K562 (cell line): Measurements from ENCODE around the gene TLR5. TPM values are rescaled to one million over a fixed set of nuclear protein-coding genes. Genes with fewer than 3 reads are reported as not detected.
"Not testable (repeated sequence)": the region's sequence is repeated elsewhere in the genome, so short reads cannot be mapped to it uniquely, and the experiment has no call there.

Source experiments
- ATAC-seq: fragments of 200-7000 bp; cut with Tn5 transposase; 3 replicates; pipeline ENCODE4 v1.9.1; 2020; ENCODE audit warnings: moderate library complexity
- BruUV-seq: library from RNA; stranded (reverse); fragments of 400-500 nt; replicated peaks from 2 replicates; lab custom pipeline; 2021; lab: Mats Ljungman, UMichigan
- CTCF ChIA-PET: fragments of 300-600 bp; formaldehyde crosslinking; extraction: SDS; loops from one replicate; lab custom pipeline; 2021; ENCODE audit warnings: low intra/inter-chr PET ratio; lab: Yijun Ruan, JAX
- POLR2A ChIA-PET: fragments of 300-600, 350-650 bp; sonication (Branson Sonifier 250); formaldehyde crosslinking; extraction: SDS; loops from one replicate; lab custom pipeline; 2021; ENCODE audit warnings: antibody characterized with exemption, inconsistent platforms; lab: Yijun Ruan, JAX
- DNase-seq, 4 experiments: peaks; one replicate each; pipeline versions ENCODE4 v3.0.0 to v3.0.0-alpha.2; 2011 to 2018; ENCODE audit warnings: low spot score in 3 of 4, mixed read lengths in 3 of 4; ENCODE audit errors: extremely low read depth in 1 of 4
- FAIRE-seq: peaks from 2 replicates; lab custom pipeline; 2011; peaks lifted over from hg19 to GRCh38; lab: Jason Lieb, UNC
- H2AFZ ChIP-seq: 2 replicates; pipeline ENCODE4 v1.6.0; 2011; ENCODE audit warnings: low read depth, low read length, control low read depth, inconsistent platforms
- H3K27ac ChIP-seq: fragments of 200-600 bp; 3 replicates; pipeline ENCODE4 v1.8.0; 2011; ENCODE audit warnings: low read depth, mild to moderate bottlenecking, control low read depth, inconsistent platforms, low read length, moderate library complexity, mixed read lengths; ENCODE audit errors: extremely low read depth
- H3K27me3 ChIP-seq, 2 experiments: fragments of 300-600 bp in 1 of 2; 2 replicates in 1 of 2; 3 replicates in 1 of 2; pipeline versions ENCODE4 v1.6.0 to v1.8.0; 2011; ENCODE audit warnings: inconsistent platforms in 2 of 2, low read length in 2 of 2, mild to moderate bottlenecking in 1 of 2, mixed read lengths in 1 of 2, moderate library complexity in 1 of 2; ENCODE audit not compliant: control insufficient read depth in 2 of 2, insufficient read depth in 2 of 2
- H3K36me3 ChIP-seq: fragments of 300-600 bp; 3 replicates; pipeline ENCODE4 v1.8.0; 2011; ENCODE audit warnings: mild to moderate bottlenecking, low read length, inconsistent platforms; ENCODE audit not compliant: control insufficient read depth, insufficient read depth
- H3K4me1 ChIP-seq, 2 experiments: fragments of 200-600 bp in 1 of 2; replicated peaks in 1 of 2; 2 replicates in 1 of 2; 3 replicates in 1 of 2; pipeline versions ENCODE4 v1.5.1 to v1.8.0; 2011; ENCODE audit warnings: inconsistent platforms in 2 of 2, low read length in 2 of 2, mild to moderate bottlenecking in 1 of 2, mixed read lengths in 1 of 2, moderate library complexity in 1 of 2; ENCODE audit not compliant: control insufficient read depth in 2 of 2, insufficient read depth in 2 of 2
- H3K4me2 ChIP-seq: 2 replicates; pipeline ENCODE4 v1.6.1; 2011; ENCODE audit warnings: low read length, control low read depth, inconsistent platforms, mixed read lengths; ENCODE audit not compliant: insufficient read depth
- H3K4me3 ChIP-seq: fragments of 200-600 bp; sonication (generic), shearing (Covaris generic); 2 replicates; pipeline ENCODE4 v1.5.1; 2016; ENCODE audit warnings: control low read depth, inconsistent platforms
- H3K79me2 ChIP-seq: fragments of 200-600 bp; 3 replicates; pipeline ENCODE4 v1.8.0; 2011; ENCODE audit warnings: low read length, inconsistent platforms; ENCODE audit not compliant: control insufficient read depth, insufficient read depth
- H3K9ac ChIP-seq, 2 experiments: 2 replicates each; pipeline versions ENCODE4 v1.6.0 to v1.6.1; 2011; ENCODE audit warnings: low read depth in 2 of 2, low read length in 2 of 2, control low read depth in 1 of 2, inconsistent platforms in 1 of 2, mild to moderate bottlenecking in 1 of 2, mixed read lengths in 1 of 2; ENCODE audit not compliant: insufficient read depth in 1 of 2
- H3K9me1 ChIP-seq: one replicate; pipeline ENCODE4 v1.6.0; 2011; ENCODE audit warnings: inconsistent platforms, mild to moderate bottlenecking, low read length, moderate library complexity; ENCODE audit not compliant: control insufficient read depth, insufficient read depth
- H3K9me3 ChIP-seq: replicated peaks from 2 replicates; pipeline ENCODE4 v1.5.1; 2011; ENCODE audit warnings: low read depth, low read length, inconsistent platforms; ENCODE audit not compliant: control insufficient read depth, insufficient read depth
- H4K20me1 ChIP-seq: replicated peaks from 2 replicates; pipeline ENCODE4 v1.6.1; 2011; ENCODE audit warnings: low read length, inconsistent platforms, mixed read lengths; ENCODE audit not compliant: control insufficient read depth, insufficient read depth
- ARID3A ChIP-seq: IDR thresholded peaks from 2 replicates; pipeline ENCODE4 v1.6.1; 2012; ENCODE audit warnings: low read depth, low read length, improper control_type of control experiment, borderline replicate concordance
- ATF2 ChIP-seq: sonication (generic); formaldehyde crosslinking; IDR thresholded peaks from 2 replicates; pipeline ENCODE4 v1.8.1; 2022; ENCODE audit warnings: missing genetic modification reagents
- PKNOX1 ChIP-seq: fragments of 450-650 bp; IDR thresholded peaks from 2 replicates; pipeline ENCODE4 v1.6.1; 2016
- ZNF507 ChIP-seq: conservative IDR thresholded peaks from 2 replicates; pipeline ENCODE4 v1.6.1; 2017; ENCODE audit warnings: missing genetic modification characterization, missing compliant biosample characterization
- WGBS: fragments of 100-300 bp; shearing (Covaris generic); methylation state at CpG from one replicate; pipeline ENCODE4 v1.1.6; 2016; ENCODE audit warnings: low coverage, mixed read lengths; ENCODE audit not compliant: insufficient coverage; ENCODE audit errors: missing lambda C conversion rate; 5-methylcytosine and 5-hydroxymethylcytosine counted together
- in situ Hi-C: fragments of 300-500 bp; cut with MboI; formaldehyde crosslinking; loops from 4 replicates; pipeline ENCODE4 v1.15.0; 2018; ENCODE audit warnings: inconsistent platforms, mixed read lengths
- intact Hi-C: fragments of 100-400 bp; cut with micrococcal nuclease; formaldehyde crosslinking; loops from 2 replicates; pipeline ENCODE4 v1.14.2; 2022
- polyA plus RNA-seq, 8 experiments: library from polyadenylated mRNA; depleted of rRNA in 4 of 8; stranded (reverse) in 5 of 8; unstranded in 3 of 8; fragments of >200 nt; fragmentation: Nextera tagmentation in 2 of 8; fragmentation: Illumina TruSeq in 1 of 8; extraction: Ambion mirVana in 2 of 8; extraction: Trizol in 1 of 8; gene quantifications; 2 replicates each; pipeline versions ENCODE4 v1.2.1 to v1.2.3, GENCODE V29; 2011 to 2014; ENCODE audit warnings: inconsistent platforms in 1 of 8, missing spikeins in 1 of 8
- total RNA-seq, 7 experiments: library from RNA; depleted of rRNA in 6 of 7; stranded (reverse); fragments of >200 nt in 6 of 7; fragmentation: Illumina TruSeq in 2 of 7; extraction: Trizol in 2 of 7; gene quantifications; 2 replicates each; pipeline versions ENCODE4 v1.2.1 to v1.2.3, GENCODE V29; 2011 to 2021; ENCODE audit warnings: low replicate concordance in 1 of 7

TLR5 gene
- total and polyA plus RNA-seq, 9 of the 15 experiments (the other 6 are each of a cell fraction or from before 2014, with no cell fraction given) = 0.93 to 7.4 (median 1.9) TPM

GRCh38 chr1:223175032-223175431 lies 32.0 kb upstream of the TLR5 start (continued):
- TF ChIP-seq ATF2 (CRISPR knock-in tag) (no peak), ARID3A (0 out of 2 replicates have a peak, but pooled peaks have one; percentile 72), PKNOX1 (peak; percentile 85)
- TF ChIP-seq, all 486 proteins: peak for 15

- WGBS = 11% methylated on average over 4 of the region's 5 CpGs
- ATAC-seq, POLR2A ChIA-PET, H3K4me2 ChIP-seq, H3K27ac ChIP-seq, H3K79me2 ChIP-seq, H3K27me3 ChIP-seq, H2AFZ ChIP-seq, CTCF ChIA-PET, BruUV-seq, H3K4me3 ChIP-seq, intact Hi-C loops, H3K9me3 ChIP-seq, in situ Hi-C loops, H3K36me3 ChIP-seq, DNase-seq, FAIRE-seq, H4K20me1 ChIP-seq, H3K9ac ChIP-seq, H3K4me1 ChIP-seq, H3K9me1 ChIP-seq: not testable (repeated sequence)
- TF ChIP-seq ZNF507 (tag) = peak; percentile 93
Measured at GRCh38 chr1:223169458-223169857, 26.4 kb upstream of the TLR5 start.
